BJ (cell line): ENCODE measurements around the gene UNC45B. TPM values are rescaled to one million over a fixed set of nuclear protein-coding genes. Genes with fewer than 3 reads are reported as not detected.
"Not testable (repeated sequence)": the region's sequence is repeated elsewhere in the genome, so short reads cannot be mapped to it uniquely, and the experiment has no call there.

Experiments used
- CTCF ChIA-PET: fragments of 350-600 bp; formaldehyde crosslinking; extraction: SDS; loops from one replicate; lab custom pipeline; 2021; ENCODE audit warnings: antibody characterized with exemption, inconsistent platforms; lab: Yijun Ruan, JAX
- POLR2A ChIA-PET: fragments of 300-600 bp; sonication (Branson Sonifier 250); formaldehyde crosslinking; extraction: SDS; loops from one replicate; lab custom pipeline; 2021; ENCODE audit warnings: antibody characterized with exemption; lab: Charles Lee
- DNase-seq: peaks from one replicate; pipeline ENCODE4 v3.0.0-alpha.2; 2011; ENCODE audit warnings: low read depth
- H3K27me3 ChIP-seq: 2 replicates; pipeline ENCODE4 v1.6.0; 2011; ENCODE audit warnings: low read length; ENCODE audit not compliant: control insufficient read depth, insufficient read depth
- H3K36me3 ChIP-seq: 2 replicates; pipeline ENCODE4 v1.5.1; 2011; ENCODE audit warnings: low read length; ENCODE audit not compliant: control insufficient read depth, insufficient read depth
- H3K4me3 ChIP-seq: 2 replicates; pipeline ENCODE4 v1.5.1; 2011; ENCODE audit warnings: low read depth, mild to moderate bottlenecking, control low read depth, low read length
- CTCF ChIP-seq: IDR thresholded peaks from 2 replicates; pipeline ENCODE4 v1.5.1; 2011; ENCODE audit warnings: low read depth, mild to moderate bottlenecking, control low read depth, inconsistent platforms, low read length, moderate library complexity; ENCODE audit not compliant: insufficient read depth
- polyA plus RNA-seq: library from polyadenylated mRNA; depleted of rRNA; stranded (reverse); fragments of >200 nt; gene quantifications from 2 replicates; pipeline ENCODE4 v1.2.3, GENCODE V29; 2011

Gene UNC45B
- polyA plus RNA-seq, 1 experiment = not detected

- no peak for DNase-seq
- CTCF ChIA-PET = no interaction called here
- peaks cover 3% of the 10 kb centered on the region for H3K27me3 ChIP-seq
- no peaks in the 10 kb centered on the region for H3K36me3 ChIP-seq
- POLR2A ChIA-PET = no interaction called here
- TF ChIP-seq CTCF = no peak
- H3K4me3 ChIP-seq = no peak overlapping the region
Observed at GRCh38 chr17:35176897-35177296, 29.3 kb downstream of the UNC45B start.

- DNase-seq, POLR2A ChIA-PET, H3K36me3 ChIP-seq, H3K4me3 ChIP-seq, H3K27me3 ChIP-seq: not testable (repeated sequence)
- CTCF ChIA-PET = interaction anchor here (0.7 kb wide), 1 partner anchor 18 kb away, joined by 3 read pairs; no protein-coding TSS in a partner anchor
Observed at GRCh38 chr17:35179379-35179778, 31.8 kb downstream of the UNC45B start.

- DNase-seq = no peak
- CTCF ChIA-PET = interaction anchor here (0.6 to 0.7 kb wide), 2 partner anchors 352 to 361 kb away, joined by 3 to 4 read pairs; no protein-coding TSS in a partner anchor
- TF ChIP-seq CTCF = no peak
- Histone ChIP-seq H3K27me3 (no peaks in the 10 kb centered on the region), H3K4me3 (no peak overlapping the region), H3K36me3 (no peaks in the 10 kb centered on the region)
- POLR2A ChIA-PET = no interaction called here
Observed at GRCh38 chr17:35183332-35183731, 35.7 kb downstream of the UNC45B start.

GRCh38 chr17:35184274-35184673, 36.7 kb downstream of the UNC45B start:
- CTCF ChIA-PET = interaction anchor here (0.6 to 1.6 kb wide), 3 partner anchors 10 to 360 kb away, joined by 3 to 6 read pairs (median 4); no protein-coding TSS in a partner anchor
- H3K4me3 ChIP-seq = no peak overlapping the region
- no peaks in the 10 kb centered on the region for H3K36me3 ChIP-seq
- no peak for DNase-seq
- no peaks in the 10 kb centered on the region for H3K27me3 ChIP-seq
- POLR2A ChIA-PET = no interaction called here
- TF ChIP-seq CTCF = no peak

- DNase-seq = no peak
- Histone ChIP-seq H3K36me3 (no peaks in the 10 kb centered on the region), H3K4me3 (no peak overlapping the region), H3K27me3 (no peaks in the 10 kb centered on the region)
- ChIA-PET CTCF (no interaction called here), POLR2A (no interaction called here)
- no peak for TF ChIP-seq CTCF
Observed at GRCh38 chr17:35185849-35186248, 38.2 kb downstream of the UNC45B start.

GRCh38 chr17:35187481-35187880, 39.9 kb downstream of the UNC45B start:
- ChIA-PET POLR2A (no interaction called here), CTCF (no interaction called here)
- TF ChIP-seq CTCF = no peak
- Histone ChIP-seq H3K27me3 (no peaks in the 10 kb centered on the region), H3K4me3 (no peak overlapping the region), H3K36me3 (no peaks in the 10 kb centered on the region)
- no peak for DNase-seq
